RWPE2 (cell line): Measurements from ENCODE around the gene HS3ST6.

ENCODE experiments used
- ATAC-seq: fragments of 200-7000 bp; cut with Tn5 transposase; 3 replicates; pipeline ENCODE4 v1.9.1; 2021; ENCODE audit warnings: low read depth
- DNase-seq: peaks from one replicate; pipeline ENCODE4 v3.0.0-alpha.2; 2020; ENCODE audit warnings: low spot score
- H3K27ac ChIP-seq: fragments of 450-650 bp; 2 replicates; pipeline ENCODE4 v1.5.1; 2017; ENCODE audit warnings: mild to moderate bottlenecking; ENCODE audit not compliant: poor library complexity, severe bottlenecking
- H3K27me3 ChIP-seq: fragments of 250-450 bp; sonication (Bioruptor Pico); 2 replicates; pipeline ENCODE4 v1.5.1; 2021; ENCODE audit warnings: mild to moderate bottlenecking, moderate library complexity; ENCODE audit not compliant: insufficient read depth, poor library complexity, severe bottlenecking
- H3K36me3 ChIP-seq: fragments of 250-450 bp; sonication (Bioruptor Pico); 2 replicates; pipeline ENCODE4 v1.5.1; 2020; ENCODE audit warnings: low read depth, mild to moderate bottlenecking, moderate library complexity
- H3K4me1 ChIP-seq: fragments of 250-450 bp; sonication (Bioruptor Pico); 2 replicates; pipeline ENCODE4 v1.5.1; 2021; ENCODE audit warnings: mild to moderate bottlenecking, moderate library complexity; ENCODE audit not compliant: insufficient read depth, poor library complexity, severe bottlenecking
- H3K4me3 ChIP-seq: fragments of 250-450 bp; sonication (Bioruptor Pico); 2 replicates; pipeline ENCODE4 v1.5.1; 2021; ENCODE audit warnings: mild to moderate bottlenecking, moderate library complexity; ENCODE audit not compliant: severe bottlenecking
- H3K9me3 ChIP-seq: fragments of 250-450 bp; sonication (Bioruptor Pico); 2 replicates; pipeline ENCODE4 v1.5.1; 2021; ENCODE audit warnings: mild to moderate bottlenecking, moderate library complexity; ENCODE audit not compliant: severe bottlenecking
- TF ChIP-seq, protein P1 (sequence below): fragments of 450-650 bp; IDR thresholded peaks from one replicate; pipeline ENCODE4 v1.5.1; 2017; ENCODE audit warnings: mild to moderate bottlenecking, moderate library complexity; ENCODE audit not compliant: poor library complexity, severe bottlenecking

HS3ST6 gene

DNA sequence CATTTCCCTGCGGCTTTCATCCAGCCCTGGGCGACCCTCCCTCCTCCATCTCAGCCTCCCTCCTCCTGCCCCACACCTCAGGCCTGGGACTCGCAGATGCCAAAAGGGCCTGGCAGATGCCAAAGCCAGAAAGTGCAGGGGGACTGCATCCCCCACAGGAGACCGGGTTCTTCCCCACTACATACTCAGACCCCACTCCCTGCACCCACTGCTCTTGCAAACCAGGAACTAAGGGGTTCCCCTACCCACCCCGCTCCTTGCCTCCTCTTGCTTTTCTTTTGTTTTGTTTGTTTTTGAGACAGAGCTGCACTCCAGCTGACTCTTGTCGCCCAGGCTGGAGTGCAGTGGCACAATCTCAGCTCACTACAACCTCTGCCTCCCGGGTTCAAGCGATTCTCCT, 3.2 kb downstream of the HS3ST6 start:
- peaks cover 8% of the 10 kb centered on the region for H3K4me1 ChIP-seq
- peaks cover 26% of the 10 kb centered on the region for H3K27me3 ChIP-seq
- no peaks in the 10 kb centered on the region for H3K9me3 ChIP-seq
- ATAC-seq (no peak), DNase-seq (no peak)
- no peak overlapping the region for H3K27ac ChIP-seq
- H3K4me3 ChIP-seq: no peak overlapping the region
- TF ChIP-seq, protein P1, sequence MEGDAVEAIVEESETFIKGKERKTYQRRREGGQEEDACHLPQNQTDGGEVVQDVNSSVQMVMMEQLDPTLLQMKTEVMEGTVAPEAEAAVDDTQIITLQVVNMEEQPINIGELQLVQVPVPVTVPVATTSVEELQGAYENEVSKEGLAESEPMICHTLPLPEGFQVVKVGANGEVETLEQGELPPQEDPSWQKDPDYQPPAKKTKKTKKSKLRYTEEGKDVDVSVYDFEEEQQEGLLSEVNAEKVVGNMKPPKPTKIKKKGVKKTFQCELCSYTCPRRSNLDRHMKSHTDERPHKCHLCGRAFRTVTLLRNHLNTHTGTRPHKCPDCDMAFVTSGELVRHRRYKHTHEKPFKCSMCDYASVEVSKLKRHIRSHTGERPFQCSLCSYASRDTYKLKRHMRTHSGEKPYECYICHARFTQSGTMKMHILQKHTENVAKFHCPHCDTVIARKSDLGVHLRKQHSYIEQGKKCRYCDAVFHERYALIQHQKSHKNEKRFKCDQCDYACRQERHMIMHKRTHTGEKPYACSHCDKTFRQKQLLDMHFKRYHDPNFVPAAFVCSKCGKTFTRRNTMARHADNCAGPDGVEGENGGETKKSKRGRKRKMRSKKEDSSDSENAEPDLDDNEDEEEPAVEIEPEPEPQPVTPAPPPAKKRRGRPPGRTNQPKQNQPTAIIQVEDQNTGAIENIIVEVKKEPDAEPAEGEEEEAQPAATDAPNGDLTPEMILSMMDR: no peak
- no peaks in the 10 kb centered on the region for H3K36me3 ChIP-seq

DNA sequence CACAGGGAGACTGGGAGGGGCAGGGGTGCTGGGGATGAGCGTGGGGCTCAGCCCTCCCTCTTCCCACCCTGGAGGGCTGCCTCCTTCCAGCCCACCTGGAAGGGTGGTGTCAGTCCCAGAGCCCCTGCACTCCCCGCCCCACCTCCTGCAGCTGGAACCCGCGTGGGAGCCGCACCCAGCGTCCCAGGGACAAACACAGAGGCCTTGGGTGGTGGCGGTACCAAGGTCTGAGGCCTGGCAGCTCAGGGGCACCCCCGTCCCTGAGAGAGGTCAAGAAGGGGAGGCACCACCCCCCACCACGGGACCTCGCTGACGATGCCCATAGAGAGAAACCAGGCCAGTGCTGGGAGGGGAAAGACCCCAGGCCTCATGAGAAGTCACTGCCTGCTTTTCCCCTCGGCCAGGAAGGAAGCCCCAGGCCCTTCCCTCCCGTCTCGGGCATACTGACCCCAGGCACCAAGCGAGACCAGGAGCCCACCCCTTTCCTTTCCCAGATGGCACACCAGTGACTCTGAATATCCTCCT, 4.1 kb downstream of the HS3ST6 start:
- H3K4me1 ChIP-seq: peaks cover 8% of the 10 kb centered on the region
- no peak overlapping the region for H3K4me3 ChIP-seq
- H3K27me3 ChIP-seq: peaks cover 20% of the 10 kb centered on the region

DNA sequence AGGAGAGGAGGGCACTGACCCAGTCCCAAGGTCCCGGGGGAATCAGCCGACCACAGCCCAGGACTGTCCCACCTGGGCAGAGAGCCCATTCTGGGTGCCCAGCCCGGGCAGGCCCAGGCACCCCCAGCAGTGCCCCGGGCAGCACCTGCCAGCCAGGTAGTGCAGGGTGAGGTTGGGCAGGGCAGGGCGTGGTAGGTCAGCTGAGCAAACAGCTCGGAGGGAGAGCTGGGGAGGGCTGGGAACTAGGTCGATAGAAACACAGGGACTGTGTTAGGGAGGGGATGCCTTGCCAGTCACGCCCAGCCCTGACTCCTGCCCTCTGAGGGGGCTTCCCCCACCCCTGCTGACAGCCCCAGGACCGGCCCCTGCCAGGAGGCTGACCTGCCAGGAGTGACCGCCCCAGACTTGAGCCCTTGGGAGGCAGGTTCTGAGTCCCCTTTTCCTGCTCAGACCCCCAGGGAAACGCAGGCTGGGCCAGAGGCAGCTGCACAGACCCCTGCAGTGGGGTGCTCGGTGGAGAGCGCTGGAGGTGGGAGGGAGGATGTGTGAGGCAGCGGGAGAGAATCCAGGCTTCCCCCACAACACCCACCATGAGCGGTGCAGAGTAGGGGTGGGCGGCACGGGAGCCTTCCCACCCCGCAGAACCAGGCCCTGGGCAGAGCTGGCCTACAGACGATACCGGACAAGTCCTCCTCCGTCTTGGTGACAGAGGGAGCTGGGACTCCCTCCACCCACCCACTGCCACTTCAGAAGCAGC, 4.7 kb downstream of the HS3ST6 start:
- TF ChIP-seq, protein P1: no peak
- ATAC-seq (peak; percentile 89), DNase-seq (no peak)
- no peak overlapping the region for H3K27ac ChIP-seq
- H3K9me3 ChIP-seq: no peaks in the 10 kb centered on the region
- no peaks in the 10 kb centered on the region for H3K36me3 ChIP-seq
- H3K4me3 ChIP-seq: no peak overlapping the region
- peaks cover 13% of the 10 kb centered on the region for H3K27me3 ChIP-seq
- H3K4me1 ChIP-seq: peaks cover 8% of the 10 kb centered on the region

More for the DNA sequence above, 4.1 kb downstream of the HS3ST6 start:
- no peak overlapping the region for H3K27ac ChIP-seq
- TF ChIP-seq, protein P1: no peak
- no peaks in the 10 kb centered on the region for H3K9me3 ChIP-seq
- no peak for DNase-seq
- H3K36me3 ChIP-seq: no peaks in the 10 kb centered on the region
- ATAC-seq: no peak

DNA sequence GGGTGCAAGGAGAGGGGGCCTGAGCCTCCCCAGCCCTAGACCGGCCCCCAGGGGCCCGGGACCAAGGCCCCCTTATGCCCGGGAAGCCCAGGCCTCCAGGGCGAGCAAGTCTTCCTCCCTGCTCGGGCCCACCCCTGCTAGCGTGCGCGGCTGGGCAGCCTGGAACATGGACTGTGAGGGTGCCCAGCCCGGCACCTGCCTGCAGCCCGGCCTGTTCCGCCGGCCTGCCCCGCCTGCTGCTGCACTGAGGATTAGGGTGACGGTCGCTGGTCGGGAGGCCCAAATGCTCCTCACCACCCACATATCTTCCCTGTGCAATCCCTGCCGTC, 6.0 kb downstream of the HS3ST6 start:
- H3K27me3 ChIP-seq: peaks cover 5% of the 10 kb centered on the region
- ATAC-seq (no peak), DNase-seq (no peak)
- H3K36me3 ChIP-seq: no peaks in the 10 kb centered on the region
- peaks cover 8% of the 10 kb centered on the region for H3K4me1 ChIP-seq
- H3K4me3 ChIP-seq: no peak overlapping the region
- TF ChIP-seq, protein P1: no peak
- no peak overlapping the region for H3K27ac ChIP-seq
- H3K9me3 ChIP-seq: no peaks in the 10 kb centered on the region

DNA sequence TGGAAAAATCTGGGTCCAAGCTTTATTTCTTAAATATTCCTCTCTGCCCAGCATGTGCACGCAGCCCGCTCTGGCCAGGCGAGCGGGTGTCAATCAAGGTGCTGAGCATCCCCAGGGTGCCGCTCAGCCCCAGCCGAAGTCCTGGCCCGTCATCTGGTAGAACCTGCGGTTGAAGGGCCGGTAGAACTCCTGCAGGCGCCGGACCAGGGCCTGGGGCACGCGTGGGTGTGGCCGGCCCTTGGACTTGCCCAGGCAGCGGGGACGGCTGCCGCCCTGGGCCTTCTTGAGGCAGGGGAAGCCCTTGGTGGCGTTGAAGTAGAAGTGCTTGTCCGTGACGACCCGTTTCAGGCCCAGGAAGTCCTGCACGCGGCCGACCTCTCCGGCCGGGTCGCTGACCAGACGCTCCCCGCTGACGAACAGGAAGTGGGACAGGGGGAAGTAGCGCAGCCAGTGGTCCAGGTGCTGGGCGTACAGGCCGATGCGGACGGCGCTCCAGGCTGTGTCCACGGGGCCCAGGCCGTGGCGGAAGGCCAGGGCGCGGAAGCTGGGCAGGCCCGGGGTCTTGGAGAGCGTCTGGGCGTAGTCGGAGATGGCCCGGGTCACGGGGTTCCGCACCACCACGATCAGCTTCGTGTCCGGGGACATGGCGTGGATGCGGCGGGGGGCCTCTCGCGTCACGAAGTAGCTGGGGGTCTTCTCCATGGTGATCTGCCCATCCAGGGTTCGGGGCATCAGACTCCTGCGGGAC, 6.6 kb downstream of the HS3ST6 start:
- no peaks in the 10 kb centered on the region for H3K36me3 ChIP-seq
- ATAC-seq (no peak), DNase-seq (no peak)
- H3K27me3 ChIP-seq: no peaks in the 10 kb centered on the region
- H3K27ac ChIP-seq: no peak overlapping the region
- peaks cover 8% of the 10 kb centered on the region for H3K4me1 ChIP-seq
- no peak overlapping the region for H3K4me3 ChIP-seq
- no peaks in the 10 kb centered on the region for H3K9me3 ChIP-seq
- TF ChIP-seq, protein P1: no peak
